CD4-positive, alpha-beta T cell (primary cell): ENCODE data around the gene ITLN2. TPM values are rescaled to one million over a fixed set of nuclear protein-coding genes. Genes with fewer than 3 reads are reported as not detected.

Experiments
- ATAC-seq: fragments of 200-7000 bp; cut with Tn5 transposase; one replicate; pipeline ENCODE4 v1.10.0; 2022; ENCODE audit warnings: mild to moderate bottlenecking; ENCODE audit not compliant: poor library complexity
- CTCF ChIA-PET: fragments of 350-600 bp; sonication (Branson Sonifier 250); formaldehyde crosslinking; loops from one replicate; lab custom pipeline; 2021; ENCODE audit warnings: antibody characterized with exemption, inconsistent platforms; lab: Charles Lee
- POLR2A ChIA-PET: fragments of 350-600 bp; sonication (Branson Sonifier 250); formaldehyde crosslinking; loops from one replicate; lab custom pipeline; 2021; ENCODE audit warnings: antibody characterized with exemption, inconsistent platforms; lab: Charles Lee
- DNase-seq, 14 experiments: peaks; one replicate each; pipeline ENCODE4 v3.0.0-alpha.2; 2013 to 2020; ENCODE audit warnings: mixed read lengths in 2 of 14
- H3K27ac ChIP-seq, 2 donors: one replicate each; pipeline versions ENCODE4 v1.5.1 to v1.7.0; 2013; ENCODE audit warnings: low read length in 2 of 2, low read depth in 1 of 2, mild to moderate bottlenecking in 1 of 2
- H3K27me3 ChIP-seq, 2 experiments: 1 replicate in 1 of 2; 2 replicates in 1 of 2; pipeline versions ENCODE4 v1.6.1 to v1.7.0; 2013; ENCODE audit warnings: low read length in 2 of 2, control low read depth in 1 of 2, mild to moderate bottlenecking in 1 of 2, moderate library complexity in 1 of 2; ENCODE audit not compliant: insufficient read depth in 2 of 2, control insufficient read depth in 1 of 2
- H3K36me3 ChIP-seq: one replicate; pipeline ENCODE4 v1.6.1; 2013; ENCODE audit warnings: low read length, control low read depth; ENCODE audit not compliant: insufficient read depth
- H3K4me1 ChIP-seq: one replicate; pipeline ENCODE4 v1.6.1; 2013; ENCODE audit warnings: low read length, control low read depth; ENCODE audit not compliant: insufficient read depth
- H3K4me3 ChIP-seq: one replicate; pipeline ENCODE4 v1.5.1; 2013; ENCODE audit warnings: mild to moderate bottlenecking, low read length, moderate library complexity
- H3K9me3 ChIP-seq, 2 experiments: 1 replicate in 1 of 2; 2 replicates in 1 of 2; pipeline versions ENCODE4 v1.6.1 to v1.7.0; 2013; ENCODE audit warnings: low read length in 2 of 2, mild to moderate bottlenecking in 2 of 2, control low read depth in 1 of 2, moderate library complexity in 1 of 2; ENCODE audit not compliant: control insufficient read depth in 1 of 2, insufficient read depth in 1 of 2
- H3K27ac Mint-ChIP-seq: one replicate; pipeline ENCODE4 v1.8.0; 2020; ENCODE audit warnings: mixed read lengths
- H3K27me3 Mint-ChIP-seq: one replicate; pipeline ENCODE4 v1.8.0; 2021; ENCODE audit warnings: mixed read lengths
- H3K36me3 Mint-ChIP-seq: one replicate; pipeline ENCODE4 v1.8.0; 2021; ENCODE audit warnings: low read depth, mixed read lengths
- H3K4me1 Mint-ChIP-seq: one replicate; pipeline ENCODE4 v1.8.0; 2021; ENCODE audit warnings: low read depth, mixed read lengths
- H3K4me3 Mint-ChIP-seq: one replicate; pipeline ENCODE4 v1.8.0; 2020; ENCODE audit warnings: mild to moderate bottlenecking, mixed read lengths
- H3K9me3 Mint-ChIP-seq: one replicate; pipeline ENCODE4 v1.8.0; 2020; ENCODE audit warnings: mixed read lengths
- CTCF ChIP-seq: fragments of 200-600 bp; IDR thresholded peaks from one replicate; pipeline ENCODE4 v1.8.0; 2022; ENCODE audit warnings: antibody characterized with exemption, mild to moderate bottlenecking
- intact Hi-C, 2 experiments: fragments of 100-400 bp; cut with DNase I in 1 of 2; cut with micrococcal nuclease in 1 of 2; formaldehyde crosslinking; loops; one replicate each; pipeline versions ENCODE4 v1.15.1 to v1.9.0; 2023 to 2025; cut with DNase I, micrococcal nuclease
- polyA plus RNA-seq, 2 donors: library from polyadenylated mRNA; unstranded; fragments of 120-200 nt; gene quantifications; one replicate each; pipeline ENCODE4 v1.2.1, GENCODE V29; 2013
- total RNA-seq, 174 experiments: library from RNA in 2 of 174; stranded (reverse) in 2 of 174; gene quantifications; one replicate each; pipeline ENCODE4 v1.2.3 and lab custom pipeline; 2021 to 2026

The ITLN2 gene
- total RNA-seq (not detected), total RNA-seq (lab: John Stamatoyannopoulos, UW) (0 to 0.14 (median 0) reads per million in 172 experiments)
- not detected for polyA plus RNA-seq (2013, experiment 1 of 2)
- not detected for polyA plus RNA-seq (2013, experiment 2 of 2)

GRCh38 chr1:160954158-160955104 is at the start of gene ITLN2:
Gene ITLN2 (minus strand): TSS chr1:160954809. CDS start chr1:160954741, 68 bp downstream.
- Histone ChIP-seq H3K27me3 (no peaks in the 10 kb centered on the region), H3K36me3 (no peaks in the 10 kb centered on the region), H3K27ac (no peak within 1 kb of the TSS), H3K9me3 (no peaks in the 10 kb centered on the region), H3K4me3 (no peak within 1 kb of the TSS), H3K4me1 (peaks cover 10% of the 10 kb centered on the region)
- intact Hi-C loops = loop anchor here (2.0 to 5.0 kb wide), 3 partner anchors 76 to 178 kb away; no protein-coding TSS in a partner anchor
- ChIA-PET POLR2A (interaction anchor here (0.9 kb wide), 1 partner anchor 119 kb away, joined by 4 read pairs; no protein-coding TSS in a partner anchor), CTCF (interaction anchor here (0.7 to 4.0 kb wide), 6 partner anchors 118 to 273 kb away, joined by 3 to 26 read pairs (median 6); no protein-coding TSS in a partner anchor)
- Mint-ChIP-seq H3K27me3 (no peaks in the 10 kb centered on the region), H3K27ac (no peak within 1 kb of the TSS), H3K4me3 (no peak within 1 kb of the TSS), H3K36me3 (no peaks in the 10 kb centered on the region), H3K4me1 (peaks cover 12% of the 10 kb centered on the region), H3K9me3 (no peaks in the 10 kb centered on the region)
- peak; percentile 48 for TF ChIP-seq CTCF
- DNase-seq (peak; percentile 13 to 69 (median 28)), ATAC-seq (peak; percentile 79)

- H3K27ac Mint-ChIP-seq = no peak overlapping the region
- H3K4me1 Mint-ChIP-seq = no peaks in the 10 kb centered on the region
Observed at GRCh38 chr1:161001525-161001924, 46.9 kb upstream of the ITLN2 start.

More at GRCh38 chr1:161001525-161001924, 46.9 kb upstream of the ITLN2 start:
- TF ChIP-seq CTCF = no peak
- Mint-ChIP-seq H3K36me3 (peaks cover 41% of the 10 kb centered on the region), H3K27me3 (no peaks in the 10 kb centered on the region), H3K4me3 (no peak overlapping the region), H3K9me3 (no peaks in the 10 kb centered on the region)
- POLR2A ChIA-PET = interaction anchor here (1.8 kb wide), 1 partner anchor 44 kb away, joined by 5 read pairs; the partner anchor contains the start of gene USF1
- DNase-seq = peak in 1 of 14 experiments; percentile 16
- no peak overlapping the region for H3K27ac ChIP-seq
- no peaks in the 10 kb centered on the region for H3K27me3 ChIP-seq
- peaks cover 36% of the 10 kb centered on the region for H3K36me3 ChIP-seq
- ATAC-seq = no peak
- H3K4me1 ChIP-seq = peaks cover 8% of the 10 kb centered on the region
- intact Hi-C loops = loop anchor here in 1 of 2 experiments (2.0 kb wide), 1 partner anchor 375 kb away; no protein-coding TSS in a partner anchor
- H3K4me3 ChIP-seq = no peak overlapping the region
- CTCF ChIA-PET = interaction anchor here (1.3 kb wide), 1 partner anchor 11 kb away, joined by 6 read pairs; no protein-coding TSS in a partner anchor
- no peaks in the 10 kb centered on the region for H3K9me3 ChIP-seq
